ENCODE measurements around the gene MRPL19.

Gene MRPL19

GRCh38 chr2:75646583-75647425 lies at the start of gene MRPL19:
MRPL19 (plus strand) TSS chr2:75646783; CDS start chr2:75646808, 25 bp downstream.
- peak; percentile 91 for DNase-seq

- no peak for DNase-seq
Observed at GRCh38 chr2:75596784-75597183, 49.8 kb upstream of the MRPL19 start.

GRCh38 chr2:75597949-75598348 lies 48.6 kb upstream of the MRPL19 start:
- DNase-seq = no peak

GRCh38 chr2:75598589-75599155 lies 47.9 kb upstream of the MRPL19 start:
- no peak for DNase-seq

GRCh38 chr2:75600461-75601011 lies 46.0 kb upstream of the MRPL19 start:
- no peak for DNase-seq

GRCh38 chr2:75602724-75603342 lies 43.8 kb upstream of the MRPL19 start:
- peak; percentile 63 for DNase-seq

GRCh38 chr2:75603477-75603876 lies 43.1 kb upstream of the MRPL19 start:
- DNase-seq = no peak

GRCh38 chr2:75604484-75604883 lies 42.1 kb upstream of the MRPL19 start:
- no peak for DNase-seq

GRCh38 chr2:75605770-75606529 lies 40.6 kb upstream of the MRPL19 start:
- peak; percentile 95 for DNase-seq

GRCh38 chr2:75606761-75607399 lies 39.7 kb upstream of the MRPL19 start:
- DNase-seq = peak; percentile 28

GRCh38 chr2:75607400-75607798 lies 39.2 kb upstream of the MRPL19 start:
- DNase-seq = no peak

- DNase-seq = no peak
Observed at GRCh38 chr2:75607988-75608683, 38.4 kb upstream of the MRPL19 start.

GRCh38 chr2:75608684-75609333 lies 37.8 kb upstream of the MRPL19 start:
- peak; percentile 38 for DNase-seq

- DNase-seq = no peak
Observed at GRCh38 chr2:75609334-75609689, 37.3 kb upstream of the MRPL19 start.

GRCh38 chr2:75609937-75610508 lies 36.6 kb upstream of the MRPL19 start:
- DNase-seq = no peak

GRCh38 chr2:75610671-75611070 lies 35.9 kb upstream of the MRPL19 start:
- no peak for DNase-seq

- no peak for DNase-seq
Observed at GRCh38 chr2:75612108-75612861, 34.3 kb upstream of the MRPL19 start.

- DNase-seq = no peak
Observed at GRCh38 chr2:75612862-75613243, 33.7 kb upstream of the MRPL19 start.

- DNase-seq = peak; percentile 82
Observed at GRCh38 chr2:75614162-75614651, 32.4 kb upstream of the MRPL19 start.

GRCh38 chr2:75616406-75616805 lies 30.2 kb upstream of the MRPL19 start:
- no peak for DNase-seq

All from NCI-H226 (cell line).